Ishikawa (cell line): ENCODE measurements around the gene NAA20.

Experiments used
- EGR1 ChIP-seq: IDR thresholded peaks from 2 replicates; pipeline ENCODE4 v1.6.1; 2012
- YY1 ChIP-seq: IDR thresholded peaks from 2 replicates; pipeline ENCODE4 v1.6.1; 2012; ENCODE audit warnings: low read depth

NAA20 gene

DNA sequence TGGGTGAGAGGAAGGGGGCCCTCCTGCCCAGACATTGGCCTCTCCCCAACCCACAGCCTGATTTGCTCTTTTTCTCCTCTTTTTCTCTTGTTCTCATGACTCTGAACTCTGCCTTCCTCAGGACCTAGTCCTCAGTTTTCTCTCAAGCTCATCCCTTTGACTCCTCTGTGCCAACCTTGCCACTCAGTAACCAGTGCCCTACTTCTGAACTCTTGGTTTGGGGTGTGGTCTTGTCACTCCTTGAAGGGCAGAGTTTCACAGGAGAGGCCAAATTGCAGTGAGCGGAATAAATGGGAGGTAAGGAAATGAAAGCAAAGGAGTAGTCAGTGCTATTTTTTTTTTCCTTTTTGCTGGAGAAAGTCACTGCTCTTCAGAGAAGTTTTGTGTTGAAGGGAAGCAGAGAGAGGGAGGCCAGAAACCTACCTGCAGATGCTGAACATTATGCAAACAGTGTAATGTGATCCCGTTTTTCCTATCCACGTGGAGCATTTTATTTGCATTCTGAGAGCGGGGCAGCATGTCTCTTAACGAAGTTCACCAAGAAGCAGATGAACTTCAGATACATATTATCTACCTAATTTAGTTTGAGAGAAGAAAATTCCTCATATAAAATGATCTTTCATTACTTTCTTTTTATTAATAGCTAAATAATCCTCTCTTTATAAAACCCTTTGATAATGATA, 62.1 kb downstream of the NAA20 start:
- TF ChIP-seq YY1 (no peak), EGR1 (no peak)
